Aorta (tissue), 5 donors: ENCODE data around the gene EGFR. TPM values are rescaled to one million over a fixed set of nuclear protein-coding genes. Genes with fewer than 3 reads are reported as not detected.

ENCODE experiments used
- ATAC-seq: fragments of 200-7000 bp; cut with Tn5 transposase; one replicate; pipeline ENCODE4 v1.9.1; 2022; ENCODE audit warnings: moderate library complexity; ENCODE audit not compliant: low FRiP score
- DNase-seq, 2 donors: peaks; one replicate each; pipeline ENCODE4 v3.0.0-alpha.2; 2020
- H3K27ac ChIP-seq, 2 donors: one replicate each; pipeline ENCODE4 v1.5.1; 2013; ENCODE audit warnings: low read length in 2 of 2, mild to moderate bottlenecking in 2 of 2, moderate library complexity in 2 of 2, control low read depth in 1 of 2, inconsistent platforms in 1 of 2, low read depth in 1 of 2
- H3K27me3 ChIP-seq, 2 donors: one replicate each; pipeline ENCODE4 v1.6.1; 2013; ENCODE audit warnings: control low read depth in 1 of 2, low read length in 1 of 2, mild to moderate bottlenecking in 1 of 2, moderate library complexity in 1 of 2; ENCODE audit not compliant: insufficient read depth in 2 of 2, control insufficient read depth in 1 of 2
- H3K36me3 ChIP-seq, 2 donors: one replicate each; pipeline ENCODE4 v1.6.1; 2013; ENCODE audit warnings: control low read depth in 1 of 2, low read length in 1 of 2, mild to moderate bottlenecking in 1 of 2; ENCODE audit not compliant: insufficient read depth in 2 of 2, control insufficient read depth in 1 of 2
- H3K4me1 ChIP-seq, 2 donors: one replicate each; pipeline ENCODE4 v1.6.1; 2013; ENCODE audit warnings: low read length in 2 of 2, control low read depth in 1 of 2, mild to moderate bottlenecking in 1 of 2, moderate library complexity in 1 of 2; ENCODE audit not compliant: insufficient read depth in 2 of 2, control insufficient read depth in 1 of 2
- H3K4me3 ChIP-seq, 2 donors: one replicate each; pipeline ENCODE4 v1.5.1; 2013; ENCODE audit warnings: low read length in 2 of 2, control low read depth in 1 of 2, mild to moderate bottlenecking in 1 of 2
- H3K9me3 ChIP-seq: one replicate; pipeline ENCODE4 v1.6.1; 2013; ENCODE audit warnings: mild to moderate bottlenecking, low read length; ENCODE audit not compliant: control insufficient read depth
- WGBS, 2 donors: extraction: QIAGEN DNeasy Blood & Tissue Kit; methylation state at CpG; one replicate each; pipeline ENCODE4 v1.1.7; 2013; 5-methylcytosine and 5-hydroxymethylcytosine counted together
- intact Hi-C, 2 donors: fragments of 100-400 bp; cut with DNase I; formaldehyde crosslinking; loops; one replicate each; pipeline versions ENCODE4 v1.14.2 to v1.15.0; 2022
- polyA plus RNA-seq, 2 donors: library from polyadenylated mRNA; stranded (reverse); fragments of 200-250 nt; gene quantifications; one replicate each; pipeline ENCODE4 v1.2.3, GENCODE V29; 2013
- total RNA-seq, 2 donors: library from RNA; stranded (reverse); fragmentation: NEBNext Ultra II Directional; extraction: Animal tissue kit (Norgen Biotek cat#: 25700); gene quantifications; one replicate each; pipeline ENCODE4 v1.2.1, GENCODE V29; 2021
- donor health status: healthy with polysubstance abuse.
- donor health status: Bipolar disorder and iron deficiency.
- donor health status: DM: no; HTN: no; CAD: no.
- donor health status: DM: no; HTN: no; CAD: no.
- donor health status: DM: yes; HTN: yes; CAD: no.

Gene EGFR
- total and polyA plus RNA-seq, 4 donors: 3.0 to 72.4 (median 40.9) TPM

DNA sequence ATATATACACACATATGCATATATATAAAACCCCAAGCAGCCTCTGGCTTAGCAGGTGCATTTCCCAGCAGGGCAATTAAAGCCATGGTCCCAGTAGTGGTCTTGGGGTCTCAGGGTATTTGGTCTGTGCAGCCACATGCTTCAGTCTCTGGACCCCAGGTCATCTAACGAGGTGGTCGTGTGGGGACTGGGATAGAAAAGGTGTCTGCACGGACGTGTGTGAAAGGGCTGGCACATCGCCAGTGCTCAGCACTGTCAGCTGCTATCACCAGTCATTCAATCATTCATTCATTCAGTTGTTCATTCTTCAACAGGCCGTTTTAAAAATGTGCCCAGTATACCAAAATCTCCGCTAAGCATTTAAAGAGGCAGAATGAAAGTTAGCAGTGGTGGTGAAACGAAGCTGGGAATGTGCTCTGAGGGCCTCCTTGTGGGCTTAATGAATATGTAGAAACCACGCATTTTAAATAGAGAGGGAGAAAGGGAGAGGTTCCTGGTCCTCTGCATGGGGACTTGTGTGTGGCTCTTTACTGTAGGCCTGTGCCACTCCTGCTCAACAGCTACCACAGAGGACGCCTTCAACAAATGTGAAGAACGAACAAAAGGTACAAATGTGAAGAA, 170.4 kb downstream of the EGFR start:
- H3K36me3 ChIP-seq: peaks cover 0 to 2% of the 10 kb centered on the region in 2 donors
- H3K4me1 ChIP-seq: no peaks in the 10 kb centered on the region
- ATAC-seq (no peak), DNase-seq (no peak)
- intact Hi-C loops: no loop called here
- no peak overlapping the region for H3K27ac ChIP-seq
- no peak overlapping the region for H3K4me3 ChIP-seq
- WGBS, 2 donors: 66 to 68% methylated on average over 11 of the region's 11 CpGs
- H3K27me3 ChIP-seq: no peaks in the 10 kb centered on the region
- no peaks in the 10 kb centered on the region for H3K9me3 ChIP-seq

DNA sequence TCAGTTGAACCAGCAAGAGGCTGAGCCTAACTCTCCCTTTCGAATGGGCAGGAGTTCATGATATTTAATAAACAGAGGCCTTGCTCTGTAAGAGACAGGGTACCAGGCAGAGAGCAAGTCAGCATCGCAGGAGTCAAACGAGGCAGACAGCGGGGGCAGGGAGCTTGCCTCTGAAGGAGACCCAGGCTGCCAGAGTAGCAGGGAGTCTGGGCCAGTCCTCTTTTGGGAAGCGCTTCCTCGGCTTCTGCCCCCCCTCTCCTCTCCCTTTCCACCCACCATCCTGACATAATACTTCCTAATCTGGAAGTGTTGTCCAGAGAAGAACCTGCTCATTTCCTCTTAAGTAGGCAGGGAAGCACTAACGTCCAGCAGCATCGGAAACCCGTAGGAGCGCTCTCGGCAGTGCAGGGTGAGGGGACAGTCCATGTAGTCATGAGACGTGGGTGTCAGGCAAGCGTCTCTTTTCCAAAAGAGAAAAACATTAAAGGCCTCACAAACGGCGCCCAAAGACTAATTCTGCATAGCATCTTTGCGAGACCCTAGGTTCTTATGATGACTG, 171.1 kb downstream of the EGFR start:
- H3K27ac ChIP-seq: no peak overlapping the region
- H3K4me1 ChIP-seq: no peaks in the 10 kb centered on the region
- H3K9me3 ChIP-seq: no peaks in the 10 kb centered on the region
- DNase-seq: no peak
- intact Hi-C loops: loop anchor here in 1 of 2 donors (10.0 kb wide), 1 partner anchor 55 kb away; no protein-coding TSS in a partner anchor
- ATAC-seq: no peak
- no peak overlapping the region for H3K4me3 ChIP-seq
- WGBS, 2 donors: 82 to 83% methylated on average over 16 of the region's 16 CpGs
- H3K27me3 ChIP-seq: no peaks in the 10 kb centered on the region
- H3K36me3 ChIP-seq: peaks cover 0 to 2% of the 10 kb centered on the region in 2 donors

DNA sequence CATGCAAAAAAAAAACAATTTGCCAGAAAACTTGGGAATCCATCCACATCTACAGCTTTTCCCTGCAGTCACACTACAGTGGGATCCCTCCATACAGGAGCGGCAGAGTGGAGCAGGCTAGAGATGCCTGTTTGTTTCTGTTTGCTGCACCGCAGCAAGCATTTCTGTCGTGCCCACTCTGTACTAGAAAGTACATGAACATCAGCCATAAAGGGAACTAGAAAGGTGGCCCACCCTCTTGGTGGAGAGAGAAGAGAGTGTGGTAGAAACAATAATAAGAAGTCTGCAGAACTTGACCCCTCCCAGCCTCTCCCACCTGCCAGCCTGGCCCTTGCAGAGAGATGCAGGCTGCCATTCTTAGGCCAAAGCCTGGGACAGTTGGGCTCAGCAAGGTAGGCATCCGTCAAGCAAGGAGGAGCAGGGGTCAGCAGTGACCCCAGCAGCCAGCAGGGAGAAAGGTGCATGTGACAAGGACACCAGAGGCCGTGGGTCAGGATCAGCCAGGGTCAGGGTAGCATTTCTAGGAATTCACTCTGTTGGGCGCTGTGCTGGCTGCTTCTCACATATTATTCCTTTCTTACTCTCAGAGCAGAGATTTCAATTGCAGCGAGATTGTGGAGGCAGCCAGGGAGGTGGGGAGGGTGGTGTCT, 171.8 kb downstream of the EGFR start:
- H3K9me3 ChIP-seq: no peaks in the 10 kb centered on the region
- H3K4me3 ChIP-seq: no peak overlapping the region
- no peaks in the 10 kb centered on the region for H3K27me3 ChIP-seq
- DNase-seq: no peak
- no peak for ATAC-seq
- H3K4me1 ChIP-seq: no peaks in the 10 kb centered on the region
- WGBS, 2 donors: 90 to 94% methylated on average over 7 of the region's 7 CpGs
- H3K36me3 ChIP-seq: no peaks in the 10 kb centered on the region
- intact Hi-C loops: loop anchor here in 1 of 2 donors (10.0 kb wide), 1 partner anchor 54 kb away; no protein-coding TSS in a partner anchor
- H3K27ac ChIP-seq: no peak overlapping the region

DNA sequence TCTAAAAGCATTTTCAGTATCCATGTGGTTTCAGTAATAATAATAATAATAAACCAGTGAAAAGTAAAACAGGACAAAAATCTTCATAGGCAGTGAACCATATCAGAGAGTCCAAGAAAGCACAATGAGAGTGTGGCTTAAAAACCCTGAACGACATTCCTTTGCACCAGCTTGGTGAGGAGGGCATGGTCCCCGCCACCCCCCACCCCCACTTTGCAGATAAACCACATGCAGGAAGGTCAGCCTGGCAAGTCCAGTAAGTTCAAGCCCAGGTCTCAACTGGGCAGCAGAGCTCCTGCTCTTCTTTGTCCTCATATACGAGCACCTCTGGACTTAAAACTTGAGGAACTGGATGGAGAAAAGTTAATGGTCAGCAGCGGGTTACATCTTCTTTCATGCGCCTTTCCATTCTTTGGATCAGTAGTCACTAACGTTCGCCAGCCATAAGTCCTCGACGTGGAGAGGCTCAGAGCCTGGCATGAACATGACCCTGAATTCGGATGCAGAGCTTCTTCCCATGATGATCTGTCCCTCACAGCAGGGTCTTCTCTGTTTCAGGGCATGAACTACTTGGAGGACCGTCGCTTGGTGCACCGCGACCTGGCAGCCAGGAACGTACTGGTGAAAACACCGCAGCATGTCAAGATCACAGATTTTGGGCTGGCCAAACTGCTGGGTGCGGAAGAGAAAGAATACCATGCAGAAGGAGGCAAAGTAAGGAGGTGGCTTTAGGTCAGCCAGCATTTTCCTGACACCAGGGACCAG, 172.5 kb downstream of the EGFR start:
- intact Hi-C loops: loop anchor here in 1 of 2 donors (10.0 kb wide), 1 partner anchor 53 kb away; no protein-coding TSS in a partner anchor
- no peak overlapping the region for H3K27ac ChIP-seq
- no peak overlapping the region for H3K4me3 ChIP-seq
- H3K4me1 ChIP-seq: no peaks in the 10 kb centered on the region
- ATAC-seq (no peak), DNase-seq (no peak)
- H3K9me3 ChIP-seq: no peaks in the 10 kb centered on the region
- no peaks in the 10 kb centered on the region for H3K36me3 ChIP-seq
- WGBS, 2 donors: 87 to 90% methylated on average over 17 of the region's 17 CpGs
- no peaks in the 10 kb centered on the region for H3K27me3 ChIP-seq

- Histone ChIP-seq H3K4me1 (no peaks in the 10 kb centered on the region), H3K9me3 (no peaks in the 10 kb centered on the region), H3K27me3 (no peaks in the 10 kb centered on the region), H3K4me3 (no peak overlapping the region), H3K36me3 (no peaks in the 10 kb centered on the region), H3K27ac (no peak overlapping the region)
- intact Hi-C loops: loop anchor here in 1 of 2 donors (10.0 kb wide), 1 partner anchor 53 kb away; no protein-coding TSS in a partner anchor
- DNase-seq (no peak), ATAC-seq (peak; percentile 15)
- WGBS, 2 donors: 84 to 85% methylated on average over 17 of the region's 17 CpGs
Observed at GRCh38 chr7:55191926-55192692, 173.3 kb downstream of the EGFR start.

GRCh38 chr7:55192723-55193122, 173.9 kb downstream of the EGFR start:
- Histone ChIP-seq H3K4me1 (no peaks in the 10 kb centered on the region), H3K4me3 (no peak overlapping the region), H3K36me3 (no peaks in the 10 kb centered on the region), H3K27ac (no peak overlapping the region), H3K9me3 (no peaks in the 10 kb centered on the region), H3K27me3 (no peaks in the 10 kb centered on the region)
- DNase-seq (no peak), ATAC-seq (no peak)
- WGBS, 2 donors: 20 to 22% methylated on average over 7 of the region's 7 CpGs
- intact Hi-C loops: loop anchor here in 1 of 2 donors (10.0 kb wide), 1 partner anchor 52 kb away; no protein-coding TSS in a partner anchor

DNA sequence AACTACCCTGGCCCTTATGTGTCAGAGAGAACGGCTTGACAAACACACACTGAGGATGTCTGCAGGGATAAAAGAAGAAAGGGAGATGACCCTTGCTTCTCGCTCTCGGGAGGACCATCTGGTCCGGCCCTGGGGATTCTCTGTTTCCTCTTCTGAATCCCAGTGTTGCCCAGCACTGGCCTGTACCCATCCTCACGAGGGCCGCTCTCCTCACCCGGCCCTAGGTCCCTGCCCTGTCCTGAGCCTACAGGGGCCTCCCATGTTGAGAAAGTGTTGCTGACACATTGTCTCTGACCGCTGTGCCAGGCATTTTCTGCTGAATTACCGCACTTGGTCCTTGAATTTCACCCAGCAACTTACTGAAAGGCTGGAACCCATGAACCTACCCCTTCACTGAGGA, 174.4 kb downstream of the EGFR start:
- DNase-seq: no peak
- Histone ChIP-seq H3K27ac (no peak overlapping the region), H3K4me3 (no peak overlapping the region), H3K27me3 (no peaks in the 10 kb centered on the region), H3K36me3 (no peaks in the 10 kb centered on the region), H3K9me3 (no peaks in the 10 kb centered on the region), H3K4me1 (peaks cover 0 to 1% of the 10 kb centered on the region in 2 donors)
- WGBS, 2 donors: 82 to 86% methylated on average over 9 of the region's 9 CpGs
- no peak for ATAC-seq
- intact Hi-C loops: loop anchor here in 1 of 2 donors (10.0 kb wide), 1 partner anchor 52 kb away; no protein-coding TSS in a partner anchor

GRCh38 chr7:55194522-55194921, 175.7 kb downstream of the EGFR start:
- Histone ChIP-seq H3K27me3 (no peaks in the 10 kb centered on the region), H3K36me3 (no peaks in the 10 kb centered on the region), H3K4me3 (no peak overlapping the region), H3K4me1 (peaks cover 0 to 5% of the 10 kb centered on the region in 2 donors), H3K27ac (no peak overlapping the region), H3K9me3 (no peaks in the 10 kb centered on the region)
- 92 to 93% methylated on average over 6 of the region's 6 CpGs for WGBS, 2 donors
- ATAC-seq (no peak), DNase-seq (no peak)
- intact Hi-C loops: loop anchor here in 1 of 2 donors (10.0 kb wide), 1 partner anchor 50 kb away; no protein-coding TSS in a partner anchor
